GM10248 (cell line): Measurements from ENCODE around the gene NOS1.

Experiments
- CTCF ChIA-PET: fragments of 300-600 bp; sonication (Branson Sonifier 250); formaldehyde crosslinking; extraction: SDS; loops from one replicate; lab custom pipeline; 2021; ENCODE audit warnings: antibody characterized with exemption; lab: Yijun Ruan, JAX
- POLR2A ChIA-PET: fragments of 350-650 bp; sonication (Branson Sonifier 250); formaldehyde crosslinking; extraction: SDS; loops from one replicate; lab custom pipeline; 2020; ENCODE audit warnings: antibody characterized with exemption; lab: Yijun Ruan, JAX
- DNase-seq: peaks from one replicate; pipeline ENCODE4 v3.0.0; 2012; ENCODE audit errors: extremely low spot score
- TF ChIP-seq, protein P1 (sequence below): IDR thresholded peaks from 2 replicates; pipeline ENCODE4 v1.5.1; 2012; ENCODE audit warnings: mild to moderate bottlenecking, low read depth; ENCODE audit errors: extremely low read depth, missing control alignments, control extremely low read depth

The NOS1 gene

DNA sequence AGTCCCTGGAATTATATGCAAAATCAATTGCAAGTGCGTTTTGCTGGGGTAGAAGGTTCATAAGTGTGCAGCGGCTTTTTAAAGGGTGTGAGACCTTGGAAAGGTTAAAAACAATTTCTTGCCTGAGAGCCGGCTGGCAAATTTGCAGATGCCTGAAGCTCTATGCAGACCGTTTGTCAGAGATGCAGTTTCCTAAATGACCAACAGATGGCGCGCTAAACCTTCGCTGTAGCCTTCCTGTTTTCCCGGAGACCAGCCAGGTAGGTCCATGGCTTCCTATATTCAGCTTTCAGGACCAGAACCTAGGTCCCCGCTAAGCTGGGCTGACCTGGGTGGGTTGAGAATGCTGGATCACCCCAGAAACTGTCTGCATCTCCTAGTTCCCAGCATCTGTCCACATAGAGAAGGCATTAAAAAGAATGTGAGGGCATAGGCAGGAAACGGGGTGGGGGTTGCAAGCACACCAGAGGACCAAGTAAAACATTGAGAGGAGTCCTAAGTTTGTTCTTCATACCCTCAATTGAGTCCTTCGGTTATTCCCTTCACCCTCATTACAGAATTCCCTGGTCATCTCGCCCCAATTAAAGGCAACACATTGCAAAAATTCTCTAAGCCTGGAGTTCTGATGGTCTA lies 5.7 kb upstream of the NOS1 start:
- TF ChIP-seq, protein P1, sequence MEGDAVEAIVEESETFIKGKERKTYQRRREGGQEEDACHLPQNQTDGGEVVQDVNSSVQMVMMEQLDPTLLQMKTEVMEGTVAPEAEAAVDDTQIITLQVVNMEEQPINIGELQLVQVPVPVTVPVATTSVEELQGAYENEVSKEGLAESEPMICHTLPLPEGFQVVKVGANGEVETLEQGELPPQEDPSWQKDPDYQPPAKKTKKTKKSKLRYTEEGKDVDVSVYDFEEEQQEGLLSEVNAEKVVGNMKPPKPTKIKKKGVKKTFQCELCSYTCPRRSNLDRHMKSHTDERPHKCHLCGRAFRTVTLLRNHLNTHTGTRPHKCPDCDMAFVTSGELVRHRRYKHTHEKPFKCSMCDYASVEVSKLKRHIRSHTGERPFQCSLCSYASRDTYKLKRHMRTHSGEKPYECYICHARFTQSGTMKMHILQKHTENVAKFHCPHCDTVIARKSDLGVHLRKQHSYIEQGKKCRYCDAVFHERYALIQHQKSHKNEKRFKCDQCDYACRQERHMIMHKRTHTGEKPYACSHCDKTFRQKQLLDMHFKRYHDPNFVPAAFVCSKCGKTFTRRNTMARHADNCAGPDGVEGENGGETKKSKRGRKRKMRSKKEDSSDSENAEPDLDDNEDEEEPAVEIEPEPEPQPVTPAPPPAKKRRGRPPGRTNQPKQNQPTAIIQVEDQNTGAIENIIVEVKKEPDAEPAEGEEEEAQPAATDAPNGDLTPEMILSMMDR = peak; percentile 79
- ChIA-PET CTCF (interaction anchor here (0.6 to 9.9 kb wide), 30 partner anchors 10 to 490 kb away, joined by 3 to 103 read pairs (median 4); no protein-coding TSS in a partner anchor), POLR2A (no interaction called here)
- peak; percentile 75 for DNase-seq

DNA sequence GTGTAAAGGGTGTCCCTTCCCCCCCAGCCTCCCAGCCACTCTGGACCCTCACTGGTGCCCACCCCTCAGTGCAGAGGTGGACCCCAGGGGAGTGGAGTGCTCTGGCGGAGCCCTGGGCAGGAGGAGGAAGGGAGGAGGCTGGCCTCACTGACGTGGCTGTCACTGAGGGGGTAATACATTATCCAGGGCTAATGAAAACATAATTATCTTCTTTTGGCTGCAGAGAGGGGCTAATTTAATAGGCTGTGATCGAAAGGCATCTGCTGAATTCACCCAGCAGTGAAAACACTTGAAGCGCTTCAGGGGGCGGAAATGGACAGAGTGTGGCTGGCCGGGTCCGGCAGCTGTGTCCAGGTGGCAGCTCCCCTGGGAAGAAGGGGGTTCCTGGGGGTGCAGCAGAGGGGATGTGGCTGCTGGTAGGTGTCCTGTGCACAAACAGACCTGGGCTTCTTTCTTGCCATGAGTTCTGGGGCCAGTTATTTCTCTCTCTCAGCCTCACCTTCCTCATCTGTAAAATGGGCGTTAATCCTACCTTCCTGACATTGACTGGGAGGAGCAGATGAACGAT lies 3.7 kb upstream of the NOS1 start:
- POLR2A ChIA-PET = no interaction called here
- CTCF ChIA-PET = interaction anchor here (4.4 to 9.9 kb wide), 2 partner anchors 223 to 473 kb away, joined by 82 to 103 read pairs; no protein-coding TSS in a partner anchor
- no peak for DNase-seq
- TF ChIP-seq, protein P1 = no peak

DNA sequence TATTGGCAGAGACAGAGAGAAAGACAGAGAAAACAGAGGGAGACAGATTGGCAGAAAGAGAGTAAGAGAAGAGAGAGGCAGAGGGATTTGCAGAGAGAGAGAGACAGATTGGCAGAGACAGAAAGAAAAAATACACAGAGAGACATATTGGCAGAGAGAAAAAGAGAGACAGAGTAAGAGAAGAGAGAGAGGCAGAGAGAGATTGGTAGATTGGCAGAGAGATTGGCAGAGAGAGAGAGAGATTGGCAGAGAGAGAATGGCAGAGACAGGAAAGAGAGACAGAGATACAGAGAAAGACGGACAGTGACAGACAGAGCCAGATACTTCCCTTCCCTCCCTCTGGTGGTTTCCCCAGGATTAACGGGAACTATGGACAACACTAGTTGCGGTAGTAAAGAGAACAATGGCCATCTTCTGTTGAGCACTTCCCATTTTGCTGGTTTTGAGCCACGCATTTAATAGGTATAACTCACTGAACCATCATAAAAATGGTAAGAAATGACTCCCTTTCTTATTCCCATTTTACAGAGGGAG lies 2.6 kb upstream of the NOS1 start:
- CTCF ChIA-PET = interaction anchor here (9.9 kb wide), 1 partner anchor 474 kb away, joined by 103 read pairs; no protein-coding TSS in a partner anchor
- TF ChIP-seq, protein P1 = no peak
- POLR2A ChIA-PET = no interaction called here
- no peak for DNase-seq

DNA sequence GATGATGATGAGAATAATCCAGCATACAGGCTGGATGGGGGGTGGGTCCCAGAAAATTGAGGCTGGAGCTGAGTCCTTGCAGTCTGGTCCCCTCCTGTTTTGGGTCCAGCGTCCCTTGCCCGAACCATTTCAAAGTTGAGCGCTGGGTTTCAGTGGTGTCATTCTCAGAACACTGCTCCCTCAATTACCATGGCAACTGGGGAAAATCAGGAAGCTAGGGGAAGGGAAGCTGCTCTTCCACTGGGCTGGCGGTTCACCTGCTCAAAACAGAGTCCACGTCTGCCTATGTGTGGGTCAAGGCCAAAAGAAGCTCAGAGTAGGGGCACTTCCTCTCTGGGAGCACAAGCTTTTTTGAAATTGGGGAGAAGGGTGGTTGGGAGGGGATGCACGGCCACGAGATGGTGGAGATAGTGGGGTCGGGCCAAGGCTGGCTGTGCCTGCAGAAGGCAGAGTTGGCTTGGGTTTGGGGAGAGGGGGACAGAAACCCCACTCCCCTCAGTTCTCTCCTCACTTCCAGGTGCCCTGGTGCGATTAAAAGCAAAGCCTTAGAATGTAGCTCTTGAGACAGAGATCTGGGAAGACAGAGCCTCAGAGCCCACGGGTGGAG lies 1.7 kb upstream of the NOS1 start:
- DNase-seq = no peak
- CTCF ChIA-PET = interaction anchor here (0.7 to 9.9 kb wide), 2 partner anchors 13 to 474 kb away, joined by 3 to 103 read pairs; no protein-coding TSS in a partner anchor
- POLR2A ChIA-PET = no interaction called here
- TF ChIP-seq, protein P1 = no peak

DNA sequence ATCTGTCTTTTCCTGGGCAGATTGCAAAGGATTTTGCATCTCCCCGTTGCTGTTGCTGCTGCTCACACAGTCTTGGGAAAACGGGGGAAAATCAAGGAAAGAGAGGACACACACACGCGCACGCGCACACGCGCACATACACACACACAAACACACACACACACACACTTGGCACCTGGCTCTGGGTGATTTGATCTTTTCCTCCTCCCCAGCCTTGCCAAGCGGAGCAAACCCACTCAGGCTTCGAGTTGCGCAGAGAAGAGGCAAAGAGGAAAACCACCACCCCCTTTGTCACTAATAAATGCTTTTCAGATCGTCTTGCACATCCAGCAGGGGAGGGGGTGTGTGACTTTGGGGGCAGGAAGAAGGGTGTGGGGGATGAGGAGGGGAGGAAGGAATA lies 965 bp upstream of the NOS1 start:
- ChIA-PET CTCF (interaction anchor here (9.9 kb wide), 1 partner anchor 475 kb away, joined by 103 read pairs; no protein-coding TSS in a partner anchor), POLR2A (no interaction called here)
- no peak for DNase-seq
- TF ChIP-seq, protein P1 = no peak

DNA sequence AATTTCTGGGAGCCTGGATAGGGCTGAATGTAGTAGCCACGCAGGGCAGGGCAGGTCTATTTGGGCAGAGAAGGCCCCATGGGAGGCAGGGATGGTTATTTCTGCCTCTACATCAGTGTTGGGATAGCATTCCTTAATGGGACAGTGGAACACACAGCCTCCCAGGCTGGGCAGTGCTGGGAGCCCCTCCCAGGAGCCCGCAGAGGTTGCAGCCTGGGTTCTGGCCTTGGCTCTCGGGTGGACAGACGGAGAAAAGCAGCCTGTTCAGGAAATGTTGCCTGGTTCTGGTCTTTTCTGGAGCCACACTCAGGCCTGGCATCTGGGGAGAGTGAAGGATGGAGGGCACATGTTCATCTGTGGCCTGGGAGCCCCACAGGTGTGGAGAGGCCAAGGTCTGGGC lies 479 bp upstream of the NOS1 start:
- POLR2A ChIA-PET = no interaction called here
- no peak for DNase-seq
- TF ChIP-seq, protein P1 = no peak
- CTCF ChIA-PET = no interaction called here
